HEK293T (cell line): Measurements from ENCODE around the gene COL11A1.

ENCODE experiments used
- ARNT ChIP-seq: fragments of 450-650 bp; IDR thresholded peaks from 2 replicates; pipeline ENCODE4 v1.6.1; 2017; ENCODE audit warnings: mild to moderate bottlenecking
- BHLHE40 ChIP-seq: fragments of 450-650 bp; IDR thresholded peaks from 2 replicates; pipeline ENCODE4 v1.6.1; 2016; ENCODE audit warnings: mild to moderate bottlenecking, moderate library complexity, borderline replicate concordance
- FOXA1 ChIP-seq: fragments of 450-650 bp; IDR thresholded peaks from 2 replicates; pipeline ENCODE4 v1.6.1; 2016; ENCODE audit warnings: mild to moderate bottlenecking
- FOXK2 ChIP-seq: fragments of 450-650 bp; IDR thresholded peaks from 2 replicates; pipeline ENCODE4 v1.6.1; 2016; ENCODE audit warnings: mild to moderate bottlenecking
- LEF1 ChIP-seq: fragments of 450-650 bp; IDR thresholded peaks from 2 replicates; pipeline ENCODE4 v1.6.1; 2017; ENCODE audit warnings: mild to moderate bottlenecking, borderline replicate concordance
- NFRKB ChIP-seq: fragments of 450-650 bp; IDR thresholded peaks from 2 replicates; pipeline ENCODE4 v1.6.1; 2016; ENCODE audit warnings: mild to moderate bottlenecking, moderate library complexity
- SP1 ChIP-seq: fragments of 450-650 bp; IDR thresholded peaks from 2 replicates; pipeline ENCODE4 v1.6.1; 2017

GRCh38 chr1:102837551-102837950, 270.8 kb downstream of the COL11A1 start:
- TF ChIP-seq FOXA1 (no peak), BHLHE40 (no peak), LEF1 (no peak), SP1 (no peak), NFRKB (no peak), FOXK2 (no peak), ARNT (no peak)
